Hepatocyte (in vitro differentiated cells): ENCODE data around the gene SIN3B. TPM values are rescaled to one million over a fixed set of nuclear protein-coding genes. Genes with fewer than 3 reads are reported as not detected.

Experiments
- DNase-seq: peaks from one replicate; pipeline ENCODE4 v3.0.0-alpha.2; 2016; ENCODE audit warnings: low spot score
- H2AFZ ChIP-seq: fragments of 200-600 bp; sonication (generic); 2 replicates; pipeline ENCODE4 v1.6.0; 2016; ENCODE audit warnings: antibody characterized with exemption, mild to moderate bottlenecking
- H3K27ac ChIP-seq: fragments of 200-600 bp; sonication (generic); 2 replicates; pipeline ENCODE4 v1.5.1; 2016; ENCODE audit warnings: mild to moderate bottlenecking
- H3K27me3 ChIP-seq: fragments of 200-600 bp; sonication (generic); 2 replicates; pipeline ENCODE4 v1.6.1; 2016
- H3K36me3 ChIP-seq: fragments of 200-600 bp; sonication (generic); replicated peaks from 2 replicates; pipeline ENCODE4 v1.5.1; 2016; ENCODE audit warnings: low read depth; ENCODE audit not compliant: insufficient read depth
- H3K4me1 ChIP-seq: fragments of 200-600 bp; sonication (generic); 2 replicates; pipeline ENCODE4 v1.5.1; 2016; ENCODE audit warnings: mild to moderate bottlenecking, moderate library complexity; ENCODE audit not compliant: insufficient read depth
- H3K4me2 ChIP-seq: fragments of 200-600 bp; sonication (generic); 2 replicates; pipeline ENCODE4 v1.6.0; 2016
- H3K4me3 ChIP-seq: fragments of 200-600 bp; sonication (generic); 2 replicates; pipeline ENCODE4 v1.5.1; 2016; ENCODE audit warnings: mild to moderate bottlenecking
- H3K79me2 ChIP-seq: fragments of 200-600 bp; sonication (generic); 2 replicates; pipeline ENCODE4 v1.6.0; 2017; ENCODE audit warnings: mild to moderate bottlenecking
- H3K9me2 ChIP-seq: fragments of 200-600 bp; sonication (generic); replicated peaks from 2 replicates; pipeline ENCODE4 v1.6.0; 2017; ENCODE audit warnings: mild to moderate bottlenecking; ENCODE audit not compliant: insufficient read depth
- H3K9me3 ChIP-seq: fragments of 200-600 bp; sonication (generic); 2 replicates; pipeline ENCODE4 v1.5.1; 2016; ENCODE audit warnings: low read depth, mild to moderate bottlenecking
- H4K20me1 ChIP-seq: fragments of 200-600 bp; sonication (generic); 2 replicates; pipeline ENCODE4 v1.6.0; 2016; ENCODE audit warnings: mild to moderate bottlenecking; ENCODE audit not compliant: insufficient read depth, poor library complexity, severe bottlenecking
- CTCF ChIP-seq: fragments of 200-600 bp; sonication (generic); IDR thresholded peaks from 2 replicates; pipeline ENCODE4 v1.5.1; 2016; ENCODE audit warnings: antibody characterized with exemption, mild to moderate bottlenecking; ENCODE audit not compliant: poor library complexity
- EZH2 ChIP-seq: fragments of 200-600 bp; sonication (generic); IDR thresholded peaks from 2 replicates; pipeline ENCODE4 v1.6.1; 2016; ENCODE audit warnings: antibody characterized with exemption, mild to moderate bottlenecking, borderline replicate concordance
- EZH2phosphoT487 ChIP-seq: fragments of 200-600 bp; sonication (generic); IDR thresholded peaks from one replicate; pipeline ENCODE4 v1.6.1; 2018; ENCODE audit warnings: antibody characterized with exemption, mild to moderate bottlenecking, low read depth, moderate library complexity; ENCODE audit not compliant: unreplicated experiment, severe bottlenecking
- WGBS: methylation state at CpG from one replicate; pipeline ENCODE4 v1.1.6; 2016; ENCODE audit warnings: low lambda C conversion rate; ENCODE audit errors: missing lambda C conversion rate; 5-methylcytosine and 5-hydroxymethylcytosine counted together
- polyA plus RNA-seq: library from polyadenylated mRNA; unstranded; fragments of >200 nt; fragmentation: Nextera tagmentation; extraction: Ambion mirVana; gene quantifications from 2 replicates; pipeline ENCODE4 v1.2.1, GENCODE V29; 2016
- total RNA-seq: library from RNA; depleted of rRNA; stranded (reverse); fragments of >200 nt; gene quantifications from 2 replicates; pipeline ENCODE4 v1.2.3, GENCODE V29; 2014

SIN3B gene
- total and polyA plus RNA-seq, 2 experiments from 2014 or later: 17.0 to 21.9 TPM

- DNase-seq: peak; percentile 31
- Histone ChIP-seq H3K9me2 (no peaks in the 10 kb centered on the region), H3K4me3 (no peak overlapping the region), H3K79me2 (no peaks in the 10 kb centered on the region), H3K27me3 (no peaks in the 10 kb centered on the region), H3K4me1 (no peaks in the 10 kb centered on the region), H3K36me3 (no peaks in the 10 kb centered on the region), H4K20me1 (no peaks in the 10 kb centered on the region), H3K27ac (peak overlapping the region; percentile 57), H3K4me2 (no peak overlapping the region), H3K9me3 (no peaks in the 10 kb centered on the region), H2AFZ (no peak overlapping the region)
- TF ChIP-seq EZH2 (no peak), EZH2phosphoT487 (no peak)
- 75% methylated on average over 20 of the region's 20 CpGs for WGBS
Observed at GRCh38 chr19:16886305-16886880, 57.2 kb downstream of the SIN3B start.

GRCh38 chr19:16887353-16888265 is 58.4 kb downstream of the SIN3B start:
- TF ChIP-seq EZH2 (no peak), CTCF (no peak), EZH2phosphoT487 (no peak)
- H4K20me1 ChIP-seq: no peaks in the 10 kb centered on the region
- WGBS: 80% methylated on average over 17 of the region's 17 CpGs

GRCh38 chr19:16888629-16889365 is 59.6 kb downstream of the SIN3B start, which contains the start of gene F2RL3:
F2RL3 (plus strand) TSS chr19:16888999; CDS start chr19:16889190, 191 bp downstream.
- no peak within 1 kb of the TSS for H3K27ac ChIP-seq
- no peaks in the 10 kb centered on the region for H3K36me3 ChIP-seq
- H4K20me1 ChIP-seq: no peaks in the 10 kb centered on the region
- no peak within 1 kb of the TSS for H3K4me2 ChIP-seq
- H3K27me3 ChIP-seq: no peaks in the 10 kb centered on the region
- no peak within 1 kb of the TSS for H3K4me3 ChIP-seq
- no peaks in the 10 kb centered on the region for H3K9me2 ChIP-seq
- H3K79me2 ChIP-seq: no peaks in the 10 kb centered on the region
- TF ChIP-seq CTCF: no peak
- TF ChIP-seq EZH2phosphoT487: no peak
- no peak for TF ChIP-seq EZH2
- H3K4me1 ChIP-seq: no peaks in the 10 kb centered on the region
- H2AFZ ChIP-seq: no peak within 1 kb of the TSS
- 59% methylated on average over 31 of the region's 31 CpGs for WGBS
- no peaks in the 10 kb centered on the region for H3K9me3 ChIP-seq
- DNase-seq: no peak

More at GRCh38 chr19:16887353-16888265, 58.4 kb downstream of the SIN3B start:
- Histone ChIP-seq H3K79me2 (no peaks in the 10 kb centered on the region), H2AFZ (no peak overlapping the region), H3K36me3 (no peaks in the 10 kb centered on the region), H3K27ac (no peak overlapping the region), H3K4me3 (no peak overlapping the region), H3K27me3 (no peaks in the 10 kb centered on the region), H3K4me2 (no peak overlapping the region), H3K9me3 (no peaks in the 10 kb centered on the region), H3K4me1 (no peaks in the 10 kb centered on the region), H3K9me2 (no peaks in the 10 kb centered on the region)
- no peak for DNase-seq
